Mammary epithelial cell (primary cell): ENCODE measurements around the gene ITIH1.

ENCODE experiments used
- CTCF ChIP-seq, 2 donors: IDR thresholded peaks in 1 of 2; conservative IDR thresholded peaks in 1 of 2; 2 replicates each; pipeline ENCODE4 v1.5.1; 2011 to 2012; ENCODE audit warnings: inconsistent platforms in 2 of 2, low read length in 2 of 2, mild to moderate bottlenecking in 2 of 2, control low read depth in 1 of 2, low read depth in 1 of 2; ENCODE audit not compliant: insufficient read depth in 1 of 2; ENCODE audit errors: extremely low read depth in 1 of 2
- EZH2 ChIP-seq: IDR thresholded peaks from 2 replicates; pipeline ENCODE4 v1.6.1; 2012; ENCODE audit warnings: low read length, inconsistent platforms, borderline replicate concordance

- no peak for TF ChIP-seq CTCF (conservative IDR thresholded peaks at IDR 0.05 in 1 of 2, IDR thresholded peaks at IDR 0.05 in 1 of 2; ENCODE audit: extremely low read depth in 1 of 2, insufficient read depth in 1 of 2, low read depth in 1 of 2, low read length in 2 of 2)
- TF ChIP-seq EZH2, result no peak
Measured at GRCh38 chr3:52787672-52788625, 10.6 kb downstream of the ITIH1 start.
